Renal pelvis (tissue), 4 donors: ENCODE measurements around the gene ZNF318. TPM values are rescaled to one million over a fixed set of nuclear protein-coding genes. Genes with fewer than 3 reads are reported as not detected.
"Not testable (repeated sequence)": the region's sequence is repeated elsewhere in the genome, so short reads cannot be mapped to it uniquely, and the experiment has no call there.

ENCODE experiments used
- DNase-seq: peaks from one replicate; pipeline ENCODE4 v3.0.0-alpha.2; 2013
- polyA plus RNA-seq, 3 donors: library from polyadenylated mRNA; unstranded; fragments of 120-200 nt; gene quantifications; one replicate each; pipeline ENCODE4 v1.2.1, GENCODE V29; 2013; ENCODE audit not compliant: insufficient read length in 3 of 3

The ZNF318 gene
- polyA plus RNA-seq, 3 donors = 25.9 to 38.8 (median 32.9) TPM

DNA sequence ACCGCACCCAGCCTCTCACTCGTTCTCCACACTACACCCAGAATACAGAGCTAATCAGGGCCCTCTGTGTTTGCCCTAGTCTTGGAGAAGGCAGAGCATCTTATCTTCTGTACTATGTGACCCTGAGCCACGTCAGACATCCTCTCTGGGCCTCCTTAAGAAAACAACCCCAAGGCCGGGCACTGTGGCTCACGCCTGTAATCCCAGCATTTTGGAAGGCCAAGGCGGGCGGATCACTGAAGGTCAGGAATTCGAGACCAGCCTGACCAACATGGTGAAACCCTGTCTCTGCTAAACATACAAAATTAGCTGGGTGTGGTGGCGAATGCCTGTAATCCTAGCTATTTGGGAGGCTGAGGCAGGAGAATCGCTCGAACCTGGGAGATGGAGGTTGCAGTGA lies 66.4 kb downstream of the ZNF318 start:
- DNase-seq = not testable (repeated sequence)

- no peak for DNase-seq
Observed at GRCh38 chr6:43302126-43302525, 67.3 kb downstream of the ZNF318 start.

DNA sequence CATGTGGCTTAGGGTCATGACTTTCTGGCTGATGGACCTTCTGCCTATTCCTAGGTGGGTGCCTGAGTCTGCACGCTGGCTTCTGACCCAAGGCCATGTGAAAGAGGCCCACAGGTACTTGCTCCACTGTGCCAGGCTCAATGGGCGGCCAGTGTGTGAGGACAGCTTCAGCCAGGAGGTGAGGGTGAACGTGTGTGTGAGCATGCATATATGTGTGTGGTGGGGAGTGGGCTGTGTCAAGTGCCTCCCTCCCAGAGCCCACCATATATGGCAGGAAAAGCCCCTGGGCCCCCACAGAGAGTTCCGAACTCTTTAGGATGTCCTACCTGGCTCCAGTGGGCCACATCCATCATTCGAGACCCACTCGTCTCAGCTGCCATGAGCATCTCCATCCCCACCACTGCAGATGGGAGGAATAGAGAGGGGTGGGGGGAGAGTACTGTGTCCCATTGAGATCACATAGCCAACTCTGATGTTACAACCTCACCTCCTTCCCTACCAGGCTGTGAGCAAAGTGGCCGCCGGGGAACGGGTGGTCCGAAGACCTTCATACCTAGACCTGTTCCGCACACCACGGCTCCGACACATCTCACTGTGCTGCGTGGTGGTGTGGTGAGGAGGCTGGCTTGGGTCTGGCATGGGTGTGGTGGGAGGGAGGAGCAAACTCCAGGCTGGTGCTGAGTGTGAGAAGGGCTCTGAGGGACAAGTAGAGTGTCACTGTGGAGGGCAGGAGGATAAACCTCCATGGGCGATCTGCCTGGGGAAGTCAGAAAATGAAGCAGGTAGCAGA lies 68.2 kb downstream of the ZNF318 start:
- DNase-seq = no peak

GRCh38 chr6:43299338-43300293 lies 69.8 kb downstream of the ZNF318 start:
- DNase-seq = no peak

- DNase-seq = no peak
Observed at GRCh38 chr6:43298565-43299337, 70.7 kb downstream of the ZNF318 start.

DNA sequence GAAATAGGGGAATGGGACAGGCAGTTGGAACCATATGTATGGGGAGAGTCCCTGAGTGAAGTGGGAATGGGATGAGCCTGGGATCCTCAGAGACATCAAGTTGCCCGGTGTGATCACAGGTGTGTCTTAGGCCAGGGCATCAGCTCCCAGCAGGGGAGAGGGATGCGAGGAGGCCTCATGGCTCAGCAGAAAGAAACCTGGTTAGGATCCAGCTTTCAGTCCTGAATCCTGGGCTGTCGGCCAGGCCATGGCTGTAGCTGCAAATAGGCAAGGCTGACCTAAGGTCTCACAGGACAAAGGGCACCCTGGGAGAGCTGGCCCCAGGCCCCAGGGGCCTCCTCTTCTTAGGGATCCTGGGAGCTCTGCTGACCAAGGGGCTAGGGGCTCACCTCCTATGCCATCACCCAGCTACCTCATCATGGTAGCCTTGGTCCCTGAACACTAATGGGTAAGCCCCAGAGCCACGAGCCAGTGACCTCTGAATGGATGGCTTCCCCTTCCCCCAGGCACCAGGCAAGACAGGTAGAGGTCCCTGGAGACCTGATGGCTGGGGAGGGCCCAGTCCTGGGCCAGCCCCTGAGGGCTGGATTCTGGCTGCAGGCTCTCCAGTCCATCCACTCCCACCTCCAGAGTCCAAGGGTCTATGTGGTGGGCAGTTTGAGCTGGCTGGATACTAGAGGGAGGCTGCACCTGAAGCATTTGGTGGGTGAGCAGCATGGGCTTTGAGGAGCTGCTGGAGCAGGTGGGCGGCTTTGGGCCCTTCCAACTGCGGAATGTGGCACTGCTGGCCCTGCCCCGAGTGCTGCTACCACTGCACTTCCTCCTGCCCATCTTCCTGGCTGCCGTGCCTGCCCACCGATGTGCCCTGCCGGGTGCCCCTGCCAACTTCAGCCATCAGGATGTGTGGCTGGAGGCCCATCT lies 71.5 kb downstream of the ZNF318 start, which contains the start of gene SLC22A7:
TSS of gene SLC22A7 (plus strand) at position 617 of the 921 bp plus-strand sequence. CDS start at position 716, 99 bp downstream.
- DNase-seq = no peak

GRCh38 chr6:43296780-43297497 lies 72.5 kb downstream of the ZNF318 start:
- DNase-seq = no peak

GRCh38 chr6:43295456-43295855 lies 74.0 kb downstream of the ZNF318 start:
- DNase-seq = no peak

DNA sequence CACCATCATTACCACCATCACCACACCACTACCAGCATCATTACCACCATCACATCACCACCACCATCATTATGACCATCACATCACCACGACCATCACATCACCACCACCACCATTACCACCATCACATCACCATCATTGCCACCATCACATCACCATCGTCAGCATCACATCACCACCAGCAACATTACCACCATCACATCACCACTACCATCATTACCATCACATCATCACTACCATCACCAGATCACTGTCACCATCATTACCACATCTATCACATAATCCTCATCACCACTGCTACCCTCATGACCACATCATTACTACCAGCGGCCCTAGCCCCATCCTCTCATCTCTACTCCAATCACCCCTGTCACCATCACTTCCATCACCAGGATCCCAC lies 74.9 kb downstream of the ZNF318 start:
- no peak for DNase-seq

- DNase-seq = no peak
Observed at GRCh38 chr6:43293698-43294097, 75.7 kb downstream of the ZNF318 start.

DNA sequence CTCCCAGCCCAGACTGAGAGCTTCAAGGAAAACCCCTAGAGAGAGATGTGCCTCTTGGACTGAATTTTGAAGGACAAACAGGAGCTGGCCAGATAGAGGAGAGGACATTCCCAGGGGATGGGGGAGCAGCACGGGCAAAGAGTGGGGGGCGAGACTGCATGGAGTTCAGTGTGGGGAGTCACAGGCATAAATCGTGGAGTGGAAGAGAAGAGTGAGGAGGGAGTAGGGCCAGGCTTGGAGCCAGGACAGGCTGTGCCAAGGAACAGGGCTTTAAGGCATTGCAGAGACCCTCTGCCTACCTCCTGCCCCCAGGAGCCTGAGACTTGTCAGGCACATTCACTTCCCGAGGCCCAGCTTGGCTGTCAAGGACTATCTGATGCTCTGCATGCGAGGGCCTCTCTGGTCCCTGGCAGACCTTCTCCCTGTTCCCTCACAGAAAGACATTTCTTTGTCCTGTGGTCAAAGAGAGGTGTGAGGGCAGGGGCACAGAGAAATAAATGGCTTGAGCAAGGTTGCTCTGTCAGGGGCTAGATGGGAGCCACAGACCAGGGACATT lies 76.6 kb downstream of the ZNF318 start:
- DNase-seq = no peak

GRCh38 chr6:43292341-43292740 lies 77.1 kb downstream of the ZNF318 start:
- no peak for DNase-seq

DNA sequence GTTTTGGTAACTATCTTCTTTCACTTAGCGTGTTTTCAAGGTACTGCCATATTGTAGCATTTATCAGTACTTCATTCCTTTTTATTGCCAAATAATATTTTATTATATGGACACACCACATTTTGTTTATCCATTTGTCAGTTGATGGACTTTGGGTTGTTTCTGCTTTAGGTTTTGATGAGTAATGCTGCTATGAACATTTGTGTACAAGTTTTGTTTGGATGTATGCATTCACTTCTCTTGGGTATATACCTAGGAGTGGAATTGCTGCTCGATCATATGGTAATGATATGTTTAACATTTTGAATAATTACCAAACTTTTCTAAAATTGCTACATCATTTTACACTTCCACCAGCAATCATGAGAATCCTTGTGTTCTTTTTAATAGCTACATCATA lies 77.7 kb downstream of the ZNF318 start:
- no peak for DNase-seq

DNA sequence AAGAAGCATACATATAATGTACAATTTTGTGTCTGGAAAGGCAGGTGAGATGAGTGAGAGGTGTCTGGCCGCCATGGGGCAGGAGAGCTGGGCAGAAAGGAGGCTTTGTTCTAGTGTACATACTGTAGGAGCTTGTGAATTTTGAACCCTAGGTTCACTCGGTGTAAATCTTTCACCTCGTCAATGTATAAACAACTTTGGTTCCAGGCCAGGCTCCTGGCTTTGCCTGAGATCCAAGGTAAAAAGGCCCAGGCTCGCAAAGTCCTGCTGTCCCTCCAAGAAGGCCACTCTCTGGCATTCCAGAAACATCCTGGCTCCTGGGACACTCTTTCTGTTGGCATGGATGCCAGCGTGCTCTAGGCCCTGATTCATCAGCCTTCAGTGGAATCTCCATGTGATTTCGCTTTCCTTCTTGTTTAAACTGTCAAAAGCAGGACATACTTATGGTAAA lies 78.5 kb downstream of the ZNF318 start:
- DNase-seq = no peak

- DNase-seq = no peak
Observed at GRCh38 chr6:43290339-43290904, 79.0 kb downstream of the ZNF318 start.

DNA sequence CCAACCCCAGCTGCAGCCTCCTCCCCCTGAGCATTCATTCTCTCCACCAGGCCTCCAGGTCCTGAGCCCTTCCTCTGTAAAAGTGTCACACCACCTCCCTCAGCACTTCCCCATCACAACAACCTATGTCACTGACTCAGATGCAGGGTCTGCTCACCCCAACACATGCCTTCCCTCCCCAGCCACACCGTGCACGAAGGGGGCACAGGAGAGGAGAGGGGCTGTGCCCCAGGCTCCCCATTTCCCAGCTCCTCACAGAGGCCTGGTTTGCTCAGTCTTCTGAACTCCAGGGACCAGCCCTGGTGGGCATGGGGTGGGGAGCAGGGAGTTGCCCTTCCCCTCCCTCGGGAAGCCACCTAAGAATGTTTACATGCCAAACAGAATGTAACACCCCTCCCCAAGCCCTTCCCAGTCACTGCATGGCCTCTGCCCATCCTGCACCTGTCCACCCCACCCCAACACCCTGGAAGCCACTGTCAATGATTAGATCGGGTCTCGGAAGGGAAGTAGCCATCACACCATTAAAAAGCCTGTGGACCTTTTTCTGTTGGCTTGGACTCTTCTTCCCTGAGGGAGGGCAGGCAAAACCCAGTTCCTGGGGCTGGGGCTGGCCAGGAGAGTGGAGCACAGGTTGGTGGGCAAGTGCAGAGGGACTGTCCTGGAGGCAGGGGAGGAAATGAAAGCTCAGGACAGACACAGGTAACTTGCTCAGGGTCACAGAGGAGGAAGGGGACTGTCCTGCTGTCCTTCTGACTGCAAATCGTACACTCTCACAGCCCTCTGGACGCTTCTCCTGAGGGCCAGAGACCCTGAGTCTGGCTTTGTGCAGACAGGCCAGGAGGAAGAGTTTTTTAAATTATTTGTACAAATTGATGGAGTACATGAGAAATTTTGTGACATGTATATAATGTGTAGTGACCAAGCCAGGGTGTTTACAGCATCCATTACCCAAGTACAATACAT lies 81.4 kb downstream of the ZNF318 start:
- DNase-seq = no peak

DNA sequence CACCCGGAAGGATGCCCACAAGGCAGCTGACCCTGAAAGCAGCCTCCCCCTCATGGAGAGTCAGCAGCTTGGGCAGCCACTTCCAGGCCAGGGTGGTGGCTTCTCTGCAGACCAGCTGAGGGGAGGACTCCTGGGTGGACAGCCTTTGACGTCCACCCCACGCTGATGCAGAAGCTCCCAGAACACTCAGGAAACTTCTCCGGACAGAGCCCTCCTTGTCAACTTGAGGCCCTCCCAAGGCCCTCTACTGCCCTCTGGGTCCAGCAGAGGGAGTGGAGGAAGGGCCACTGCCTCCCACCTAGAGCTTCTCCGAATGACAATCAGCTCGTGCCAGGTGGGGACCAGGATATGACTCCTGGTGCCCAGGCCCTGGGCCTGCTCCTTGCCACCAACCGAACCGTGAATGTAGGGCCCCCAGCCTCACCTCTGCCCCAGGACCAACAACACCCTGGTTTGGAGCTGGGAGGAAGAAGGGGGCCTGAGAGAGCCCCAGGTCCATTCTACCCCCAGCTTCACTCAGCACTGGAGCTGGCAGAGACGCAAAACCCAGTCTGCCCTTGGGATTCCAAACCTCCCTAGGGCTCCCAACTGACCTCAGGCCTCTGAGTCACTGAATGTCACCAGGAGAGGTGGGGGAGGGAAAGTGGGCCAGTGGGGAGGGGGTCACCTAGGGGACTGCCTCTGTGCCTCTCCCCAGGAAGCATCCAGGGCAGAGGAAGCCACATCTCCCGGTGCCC lies 82.3 kb downstream of the ZNF318 start:
- DNase-seq = no peak
